Measurements from ENCODE around the gene DLEC1.
"Not testable (repeated sequence)": the region's sequence is repeated elsewhere in the genome, so short reads cannot be mapped to it uniquely, and the experiment has no call there.

DLEC1 gene

GRCh38 chr3:38018296-38019266, 20.4 kb upstream of the DLEC1 start:
- no peak for DNase-seq

GRCh38 chr3:38019658-38020341, 19.2 kb upstream of the DLEC1 start:
- no peak for DNase-seq

GRCh38 chr3:38020342-38020726, 18.7 kb upstream of the DLEC1 start:
- no peak for DNase-seq

- DNase-seq = no peak
These were observed 17.8 kb upstream of the DLEC1 start for GRCh38 chr3:38021196-38021595.

- no peak for DNase-seq
These were observed 16.7 kb upstream of the DLEC1 start for GRCh38 chr3:38022301-38022700.

GRCh38 chr3:38022896-38023709, 15.9 kb upstream of the DLEC1 start:
- DNase-seq = no peak

GRCh38 chr3:38026856-38027255, 12.2 kb upstream of the DLEC1 start:
- DNase-seq = no peak

- no peak for DNase-seq
These were observed 11.2 kb upstream of the DLEC1 start for GRCh38 chr3:38027466-38028465.

GRCh38 chr3:38028621-38029361, 10.2 kb upstream of the DLEC1 start:
- DNase-seq = no peak

- no peak for DNase-seq
These were observed 9.4 kb upstream of the DLEC1 start, which contains the start of gene PLCD1 for GRCh38 chr3:38029400-38030125. TSS of gene PLCD1 (minus strand) at chr3:38029642. CDS start at chr3:38029539, 103 bp downstream.

- DNase-seq = no peak
These were observed 8.6 kb upstream of the DLEC1 start for GRCh38 chr3:38030126-38031021.

GRCh38 chr3:38031022-38031994, 7.7 kb upstream of the DLEC1 start:
- DNase-seq = no peak

GRCh38 chr3:38032328-38032865, 6.6 kb upstream of the DLEC1 start:
- no peak for DNase-seq

GRCh38 chr3:38033586-38033985, 5.4 kb upstream of the DLEC1 start:
- DNase-seq = not testable (repeated sequence)

- DNase-seq = not testable (repeated sequence)
These were observed 4.7 kb upstream of the DLEC1 start for GRCh38 chr3:38034335-38034734.

- no peak for DNase-seq
These were observed 2.7 kb upstream of the DLEC1 start for GRCh38 chr3:38036286-38036685.

GRCh38 chr3:38036906-38037305, 2.1 kb upstream of the DLEC1 start:
- no peak for DNase-seq

GRCh38 chr3:38038447-38038911, 529 bp upstream of the DLEC1 start:
- DNase-seq = no peak

Measured in NCI-H1105 treated with DMSO at 0.1 percent for 48 hours (cell line).